ENCODE data around the gene PUDP.

The PUDP gene

DNA sequence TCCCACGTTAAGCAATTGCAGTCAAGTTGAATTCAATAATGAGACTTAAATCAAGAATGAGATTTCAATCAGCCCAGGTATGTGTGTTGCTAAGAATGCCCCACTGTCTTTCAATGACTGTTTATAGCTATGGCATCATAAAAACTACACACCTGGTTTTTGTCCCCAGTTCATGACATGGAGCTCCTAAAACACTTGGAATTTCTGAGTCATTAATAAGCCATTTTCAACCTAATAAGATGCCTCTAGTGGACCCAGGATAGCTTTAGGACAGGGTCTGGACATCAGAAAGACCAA is 73.1 kb downstream of the PUDP start:
- Histone ChIP-seq H3K4me3 (ENCODE audit: low read depth, low read length) (no peak overlapping the region), H3K27ac (ENCODE audit: low read depth, low read length) (no peak overlapping the region), H3K79me2 (ENCODE audit: control insufficient read depth, insufficient read depth, low read length, unreplicated experiment) (peaks cover 16% of the 10 kb centered on the region), H2AFZ (ENCODE audit: low read length, unreplicated experiment) (no peak overlapping the region), H3K36me3 (ENCODE audit: insufficient read depth, low read length) (no peaks in the 10 kb centered on the region), H3K4me1 (ENCODE audit: control insufficient read depth, insufficient read depth, low read length, unreplicated experiment) (no peaks in the 10 kb centered on the region), H3K27me3 (ENCODE audit: insufficient read depth, low read length) (no peaks in the 10 kb centered on the region)

GRCh38 chrX:7074148-7074907 is 73.6 kb downstream of the PUDP start:
- H3K79me2 ChIP-seq (ENCODE audit: control insufficient read depth, insufficient read depth, low read length, unreplicated experiment) = peaks cover 16% of the 10 kb centered on the region
- H3K27ac ChIP-seq (ENCODE audit: low read depth, low read length) = no peak overlapping the region
- H3K27me3 ChIP-seq (ENCODE audit: insufficient read depth, low read length) = no peaks in the 10 kb centered on the region
- H2AFZ ChIP-seq (ENCODE audit: low read length, unreplicated experiment) = no peak overlapping the region
- no peaks in the 10 kb centered on the region for H3K4me1 ChIP-seq (ENCODE audit: control insufficient read depth, insufficient read depth, low read length, unreplicated experiment)
- H3K4me3 ChIP-seq (ENCODE audit: low read depth, low read length) = no peak overlapping the region
- no peaks in the 10 kb centered on the region for H3K36me3 ChIP-seq (ENCODE audit: insufficient read depth, low read length)

DNA sequence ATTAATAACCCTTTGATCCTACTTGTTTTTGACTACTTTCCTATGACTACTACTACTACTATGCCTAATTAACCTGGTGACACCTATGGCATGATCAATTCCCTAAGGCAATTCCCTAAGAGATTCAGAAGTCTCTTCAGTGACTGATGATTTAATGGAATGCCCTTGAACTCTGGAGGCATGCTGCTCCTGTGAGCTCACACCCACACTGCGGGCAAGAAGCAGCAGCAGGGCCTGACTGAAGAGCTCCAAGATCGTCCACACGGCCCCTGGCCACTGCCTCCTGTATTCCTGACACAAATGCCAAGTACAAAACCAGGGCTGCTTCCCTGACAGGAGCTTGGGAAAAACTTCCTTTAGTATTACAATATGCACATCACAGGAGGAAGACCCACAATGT is 74.6 kb downstream of the PUDP start:
- H3K27me3 ChIP-seq (ENCODE audit: insufficient read depth, low read length) = no peaks in the 10 kb centered on the region
- H3K79me2 ChIP-seq (ENCODE audit: control insufficient read depth, insufficient read depth, low read length, unreplicated experiment) = peaks cover 8% of the 10 kb centered on the region
- no peak overlapping the region for H3K4me3 ChIP-seq (ENCODE audit: low read depth, low read length)
- no peak overlapping the region for H2AFZ ChIP-seq (ENCODE audit: low read length, unreplicated experiment)
- no peaks in the 10 kb centered on the region for H3K4me1 ChIP-seq (ENCODE audit: control insufficient read depth, insufficient read depth, low read length, unreplicated experiment)
- H3K36me3 ChIP-seq (ENCODE audit: insufficient read depth, low read length) = no peaks in the 10 kb centered on the region
- no peak overlapping the region for H3K27ac ChIP-seq (ENCODE audit: low read depth, low read length)

DNA sequence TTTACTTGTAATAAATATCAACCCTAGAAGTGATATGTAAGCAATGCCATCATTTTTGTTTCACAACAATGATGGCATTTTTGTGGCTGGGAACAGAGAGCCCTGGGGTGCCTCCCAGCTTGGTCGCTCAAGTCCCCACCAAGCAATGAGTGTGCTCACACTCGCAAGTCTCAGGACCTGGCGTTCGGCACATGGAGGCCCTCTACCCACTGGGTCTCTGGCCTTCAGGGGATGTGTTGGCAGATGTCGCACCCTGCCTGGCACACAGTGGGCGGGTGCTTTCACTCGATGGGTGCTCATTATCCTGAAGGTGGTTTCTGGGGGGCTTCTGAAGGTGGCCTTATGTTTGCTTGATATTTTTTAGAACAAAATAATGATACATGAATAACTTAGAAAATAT is 75.1 kb downstream of the PUDP start:
- peaks cover 8% of the 10 kb centered on the region for H3K79me2 ChIP-seq (ENCODE audit: control insufficient read depth, insufficient read depth, low read length, unreplicated experiment)
- H3K27ac ChIP-seq (ENCODE audit: low read depth, low read length) = no peak overlapping the region
- no peak overlapping the region for H3K4me3 ChIP-seq (ENCODE audit: low read depth, low read length)
- no peaks in the 10 kb centered on the region for H3K4me1 ChIP-seq (ENCODE audit: control insufficient read depth, insufficient read depth, low read length, unreplicated experiment)
- no peaks in the 10 kb centered on the region for H3K27me3 ChIP-seq (ENCODE audit: insufficient read depth, low read length)
- H2AFZ ChIP-seq (ENCODE audit: low read length, unreplicated experiment) = no peak overlapping the region
- no peaks in the 10 kb centered on the region for H3K36me3 ChIP-seq (ENCODE audit: insufficient read depth, low read length)

DNA sequence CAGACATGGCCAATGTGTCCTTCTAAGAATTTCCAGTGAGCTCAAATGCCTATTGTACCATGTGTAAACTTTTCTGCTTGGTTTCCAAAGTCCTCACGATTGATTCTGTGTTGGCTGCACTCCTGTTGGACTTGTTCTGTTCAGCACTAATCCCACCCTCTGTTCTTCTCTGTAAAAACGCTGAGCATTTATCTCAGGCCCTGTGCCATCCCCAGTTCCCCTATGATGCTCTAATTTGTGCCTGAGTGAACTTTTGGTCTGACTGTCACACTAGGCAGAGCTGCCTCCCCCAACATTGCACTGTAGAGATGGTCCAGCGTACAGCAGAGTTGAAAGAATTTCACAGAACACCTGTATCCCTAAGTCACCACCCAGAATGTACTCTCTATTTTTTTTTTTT is 76.6 kb downstream of the PUDP start:
- Histone ChIP-seq H3K4me3 (ENCODE audit: low read depth, low read length) (no peak overlapping the region), H3K36me3 (ENCODE audit: insufficient read depth, low read length) (no peaks in the 10 kb centered on the region), H3K27ac (ENCODE audit: low read depth, low read length) (no peak overlapping the region), H2AFZ (ENCODE audit: low read length, unreplicated experiment) (no peak overlapping the region), H3K79me2 (ENCODE audit: control insufficient read depth, insufficient read depth, low read length, unreplicated experiment) (peaks cover 3% of the 10 kb centered on the region), H3K4me1 (ENCODE audit: control insufficient read depth, insufficient read depth, low read length, unreplicated experiment) (no peaks in the 10 kb centered on the region), H3K27me3 (ENCODE audit: insufficient read depth, low read length) (no peaks in the 10 kb centered on the region)

- Histone ChIP-seq H3K4me1 (ENCODE audit: control insufficient read depth, insufficient read depth, low read length, unreplicated experiment) (no peaks in the 10 kb centered on the region), H2AFZ (ENCODE audit: low read length, unreplicated experiment) (no peak overlapping the region), H3K36me3 (ENCODE audit: insufficient read depth, low read length) (no peaks in the 10 kb centered on the region), H3K27ac (ENCODE audit: low read depth, low read length) (no peak overlapping the region), H3K27me3 (ENCODE audit: insufficient read depth, low read length) (no peaks in the 10 kb centered on the region), H3K79me2 (ENCODE audit: control insufficient read depth, insufficient read depth, low read length, unreplicated experiment) (peaks cover 3% of the 10 kb centered on the region), H3K4me3 (ENCODE audit: low read depth, low read length) (no peak overlapping the region)
Observed at GRCh38 chrX:7069556-7069955, 78.4 kb downstream of the PUDP start.

DNA sequence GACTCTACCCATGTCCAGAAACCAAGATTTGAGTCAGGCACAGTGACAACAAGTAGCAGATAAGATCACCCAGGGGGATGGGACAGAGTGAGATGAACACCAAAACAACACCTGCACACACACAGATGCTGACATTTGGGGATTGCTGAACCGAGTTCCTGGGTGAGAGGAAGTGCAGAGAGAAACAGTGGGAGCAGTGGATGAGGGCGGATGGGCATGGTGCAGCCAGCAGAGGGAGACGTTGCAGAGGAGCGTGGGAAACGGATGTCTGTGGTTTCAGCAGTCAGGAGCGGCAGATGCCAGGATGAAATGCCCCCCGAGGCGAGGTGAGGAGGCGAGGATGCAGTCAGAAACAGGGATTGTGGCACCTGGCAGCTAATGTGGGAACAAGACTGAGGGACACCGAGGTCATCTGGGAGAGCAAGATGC is 79.0 kb downstream of the PUDP start:
- peaks cover 2% of the 10 kb centered on the region for H3K79me2 ChIP-seq (ENCODE audit: control insufficient read depth, insufficient read depth, low read length, unreplicated experiment)
- H3K4me1 ChIP-seq (ENCODE audit: control insufficient read depth, insufficient read depth, low read length, unreplicated experiment) = no peaks in the 10 kb centered on the region
- no peak overlapping the region for H3K4me3 ChIP-seq (ENCODE audit: low read depth, low read length)
- H3K27ac ChIP-seq (ENCODE audit: low read depth, low read length) = no peak overlapping the region
- H3K27me3 ChIP-seq (ENCODE audit: insufficient read depth, low read length) = no peaks in the 10 kb centered on the region
- no peak overlapping the region for H2AFZ ChIP-seq (ENCODE audit: low read length, unreplicated experiment)
- no peaks in the 10 kb centered on the region for H3K36me3 ChIP-seq (ENCODE audit: insufficient read depth, low read length)

DNA sequence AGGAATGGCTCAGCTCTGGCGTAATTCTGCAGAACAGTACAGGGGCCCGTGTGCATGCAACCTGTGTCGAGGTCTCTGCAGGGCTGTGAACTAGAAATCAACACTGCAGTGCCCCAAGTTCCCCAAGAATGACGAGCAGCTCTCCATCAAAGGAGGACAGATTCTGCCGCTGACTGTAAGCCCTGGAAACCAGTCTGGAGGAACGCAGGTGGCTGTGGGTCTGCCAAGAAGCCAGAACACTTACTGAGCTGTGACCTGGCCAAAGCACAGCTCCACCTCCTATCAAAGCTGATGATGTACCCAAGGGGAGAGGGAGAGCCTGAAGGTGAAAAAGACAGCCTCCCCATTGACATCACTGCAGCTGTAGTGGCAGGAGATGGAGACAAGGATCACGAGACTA is 80.7 kb downstream of the PUDP start:
- Histone ChIP-seq H3K79me2 (ENCODE audit: control insufficient read depth, insufficient read depth, low read length, unreplicated experiment) (peaks cover 2% of the 10 kb centered on the region), H3K27ac (ENCODE audit: low read depth, low read length) (no peak overlapping the region), H3K4me3 (ENCODE audit: low read depth, low read length) (no peak overlapping the region), H3K27me3 (ENCODE audit: insufficient read depth, low read length) (no peaks in the 10 kb centered on the region), H2AFZ (ENCODE audit: low read length, unreplicated experiment) (no peak overlapping the region), H3K4me1 (ENCODE audit: control insufficient read depth, insufficient read depth, low read length, unreplicated experiment) (peaks cover 7% of the 10 kb centered on the region), H3K36me3 (ENCODE audit: insufficient read depth, low read length) (no peaks in the 10 kb centered on the region)

DNA sequence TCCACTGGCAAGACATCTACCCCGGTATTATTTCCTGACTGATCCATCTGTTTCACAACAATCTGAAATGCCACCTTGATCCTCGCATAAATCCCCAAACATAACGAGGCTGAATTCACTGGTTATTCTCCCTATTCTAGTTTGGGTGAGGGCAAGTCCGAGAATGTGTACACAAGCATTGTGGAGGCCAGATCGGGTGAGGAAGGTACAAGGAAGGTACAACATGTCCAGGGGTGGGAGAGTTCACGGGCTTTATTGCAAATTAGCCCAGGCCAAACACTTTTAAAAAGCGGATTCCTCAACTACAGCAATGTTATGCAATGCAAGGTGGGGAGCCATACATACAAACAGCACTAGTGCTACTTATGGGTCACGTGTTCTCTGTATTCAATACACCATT is 82.5 kb downstream of the PUDP start:
- H3K4me1 ChIP-seq (ENCODE audit: control insufficient read depth, insufficient read depth, low read length, unreplicated experiment) = peaks cover 9% of the 10 kb centered on the region
- peaks cover 2% of the 10 kb centered on the region for H3K79me2 ChIP-seq (ENCODE audit: control insufficient read depth, insufficient read depth, low read length, unreplicated experiment)
- no peak overlapping the region for H2AFZ ChIP-seq (ENCODE audit: low read length, unreplicated experiment)
- H3K36me3 ChIP-seq (ENCODE audit: insufficient read depth, low read length) = no peaks in the 10 kb centered on the region
- H3K27me3 ChIP-seq (ENCODE audit: insufficient read depth, low read length) = no peaks in the 10 kb centered on the region
- H3K27ac ChIP-seq (ENCODE audit: low read depth, low read length) = no peak overlapping the region
- no peak overlapping the region for H3K4me3 ChIP-seq (ENCODE audit: low read depth, low read length)

- no peak overlapping the region for H3K27ac ChIP-seq (ENCODE audit: low read depth, low read length)
- H3K36me3 ChIP-seq (ENCODE audit: insufficient read depth, low read length) = no peaks in the 10 kb centered on the region
- no peak overlapping the region for H2AFZ ChIP-seq (ENCODE audit: low read length, unreplicated experiment)
- no peaks in the 10 kb centered on the region for H3K27me3 ChIP-seq (ENCODE audit: insufficient read depth, low read length)
- H3K4me1 ChIP-seq (ENCODE audit: control insufficient read depth, insufficient read depth, low read length, unreplicated experiment) = peaks cover 9% of the 10 kb centered on the region
- H3K79me2 ChIP-seq (ENCODE audit: control insufficient read depth, insufficient read depth, low read length, unreplicated experiment) = peaks cover 2% of the 10 kb centered on the region
- H3K4me3 ChIP-seq (ENCODE audit: low read depth, low read length) = no peak overlapping the region
Observed at GRCh38 chrX:7062903-7063302, 85.0 kb downstream of the PUDP start.

DNA sequence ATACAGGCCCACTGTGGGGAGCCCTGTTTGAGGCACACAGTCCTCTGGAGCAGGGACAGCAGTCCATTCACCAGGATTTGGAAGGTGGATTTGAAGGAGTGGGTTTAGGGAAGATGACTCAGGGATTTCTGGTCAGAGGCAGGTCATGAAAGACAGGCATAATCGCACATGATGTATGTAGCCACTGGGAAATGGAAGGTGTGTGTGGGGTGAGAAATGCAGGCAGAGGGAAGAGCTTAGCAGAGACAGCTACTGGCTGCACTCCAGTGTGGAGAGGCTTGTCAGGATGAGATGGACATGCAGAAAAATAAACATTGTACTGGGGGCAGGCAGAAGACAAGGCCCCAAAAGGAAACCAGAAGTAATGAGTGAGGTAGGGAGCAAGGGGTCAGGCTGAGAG is 85.7 kb downstream of the PUDP start:
- Histone ChIP-seq H3K4me1 (ENCODE audit: control insufficient read depth, insufficient read depth, low read length, unreplicated experiment) (peaks cover 9% of the 10 kb centered on the region), H2AFZ (ENCODE audit: low read length, unreplicated experiment) (no peak overlapping the region), H3K79me2 (ENCODE audit: control insufficient read depth, insufficient read depth, low read length, unreplicated experiment) (peaks cover 2% of the 10 kb centered on the region), H3K27me3 (ENCODE audit: insufficient read depth, low read length) (no peaks in the 10 kb centered on the region), H3K27ac (ENCODE audit: low read depth, low read length) (no peak overlapping the region), H3K36me3 (ENCODE audit: insufficient read depth, low read length) (no peaks in the 10 kb centered on the region), H3K4me3 (ENCODE audit: low read depth, low read length) (no peak overlapping the region)
